Lung (tissue), 12 donors: ENCODE data around the gene GFI1. TPM values are rescaled to one million over a fixed set of nuclear protein-coding genes. Genes with fewer than 3 reads are reported as not detected.

Experiments
- ATAC-seq: fragments of 200-7000 bp; cut with Tn5 transposase; one replicate; pipeline ENCODE4 v1.9.1; 2020; ENCODE audit warnings: moderate number of reproducible peaks; ENCODE audit not compliant: insufficient read depth, low FRiP score
- DNase-seq, 3 donors: peaks; one replicate each; pipeline ENCODE4 v3.0.0-alpha.2; 2013 to 2017
- H3K27ac ChIP-seq, 2 donors: one replicate each; pipeline ENCODE4 v1.5.1; 2013; ENCODE audit warnings: mild to moderate bottlenecking in 2 of 2, moderate library complexity in 2 of 2, control low read depth in 1 of 2, inconsistent platforms in 1 of 2, low read depth in 1 of 2, low read length in 1 of 2
- H3K27me3 ChIP-seq, 3 donors: one replicate each; pipeline ENCODE4 v1.5.1; 2013; ENCODE audit warnings: low read length in 2 of 3; ENCODE audit not compliant: control insufficient read depth in 3 of 3, insufficient read depth in 3 of 3
- H3K36me3 ChIP-seq, 4 donors: one replicate each; pipeline ENCODE4 v1.5.1; 2013; ENCODE audit warnings: low read length in 4 of 4, mild to moderate bottlenecking in 1 of 4, moderate library complexity in 1 of 4; ENCODE audit not compliant: control insufficient read depth in 4 of 4, insufficient read depth in 4 of 4
- H3K4me1 ChIP-seq, 5 donors: one replicate each; pipeline ENCODE4 v1.5.1; 2013; ENCODE audit warnings: low read length in 5 of 5, mild to moderate bottlenecking in 2 of 5, moderate library complexity in 1 of 5; ENCODE audit not compliant: control insufficient read depth in 5 of 5, insufficient read depth in 5 of 5
- H3K4me3 ChIP-seq: one replicate; pipeline ENCODE4 v1.5.1; 2013; ENCODE audit warnings: mild to moderate bottlenecking, control low read depth, moderate library complexity
- H3K9ac ChIP-seq, 2 donors: one replicate each; pipeline ENCODE4 v1.5.1; 2013; ENCODE audit warnings: low read length in 2 of 2, control low read depth in 1 of 2; ENCODE audit not compliant: insufficient read depth in 1 of 2
- H3K9me3 ChIP-seq, 4 donors: one replicate each; pipeline ENCODE4 v1.5.1; 2013; ENCODE audit warnings: low read length in 3 of 4, mild to moderate bottlenecking in 1 of 4, moderate library complexity in 1 of 4; ENCODE audit not compliant: control insufficient read depth in 4 of 4, insufficient read depth in 3 of 4
- WGBS, 2 donors: extraction: QIAGEN DNeasy Blood & Tissue Kit; methylation state at CpG; one replicate each; pipeline ENCODE4 v1.1.7; 2013; 5-methylcytosine and 5-hydroxymethylcytosine counted together
- polyA plus RNA-seq, 2 donors: library from polyadenylated mRNA; stranded (reverse); fragments of 200-250 nt; gene quantifications; one replicate each; pipeline ENCODE4 v1.2.1, GENCODE V29; 2013
- total RNA-seq, 2 donors: library from RNA; depleted of rRNA in 1 of 2; stranded (reverse); fragments of >200 nt in 1 of 2; gene quantifications; one replicate each; pipeline ENCODE4 v1.2.1, GENCODE V29; 2014 to 2021
- TF ChIP-seq, protein P1 (sequence below): IDR thresholded peaks from 2 replicates; pipeline ENCODE4 v1.5.1; 2012; ENCODE audit warnings: mild to moderate bottlenecking; ENCODE audit errors: control extremely low read depth, extremely low read depth
- donor health status: control.
- donor health status: control.
- donor health status: Bipolar disorder and iron deficiency.
- donor health status: healthy.
- donor health status: DM: yes; HTN: yes; CAD: no.

GFI1 gene
- total and polyA plus RNA-seq, 4 donors, result 0.59 to 2.5 (median 1.9) TPM

DNA sequence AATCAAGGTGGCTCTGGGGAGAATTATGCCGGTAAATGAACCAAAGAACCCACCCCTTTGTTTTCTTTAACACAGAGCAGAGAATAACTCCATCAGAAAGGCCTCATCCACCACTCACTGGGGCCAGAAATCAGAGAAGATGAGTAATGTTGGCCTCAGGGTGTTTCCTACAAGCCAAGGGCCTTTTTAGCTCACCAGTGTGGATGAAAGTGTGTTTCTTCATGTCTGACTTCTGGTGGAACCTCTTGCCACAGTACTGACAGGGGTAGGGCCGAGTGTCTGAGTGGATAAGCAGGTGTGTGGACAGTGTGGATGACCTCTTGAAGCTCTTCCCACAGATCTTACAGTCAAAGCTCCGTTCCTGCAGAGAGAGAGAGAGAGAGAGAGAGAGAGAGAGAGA, 8.3 kb downstream of the GFI1 start:
- 74 to 79% methylated on average over 3 of the region's 3 CpGs for WGBS, 2 donors
- TF ChIP-seq, protein P1, sequence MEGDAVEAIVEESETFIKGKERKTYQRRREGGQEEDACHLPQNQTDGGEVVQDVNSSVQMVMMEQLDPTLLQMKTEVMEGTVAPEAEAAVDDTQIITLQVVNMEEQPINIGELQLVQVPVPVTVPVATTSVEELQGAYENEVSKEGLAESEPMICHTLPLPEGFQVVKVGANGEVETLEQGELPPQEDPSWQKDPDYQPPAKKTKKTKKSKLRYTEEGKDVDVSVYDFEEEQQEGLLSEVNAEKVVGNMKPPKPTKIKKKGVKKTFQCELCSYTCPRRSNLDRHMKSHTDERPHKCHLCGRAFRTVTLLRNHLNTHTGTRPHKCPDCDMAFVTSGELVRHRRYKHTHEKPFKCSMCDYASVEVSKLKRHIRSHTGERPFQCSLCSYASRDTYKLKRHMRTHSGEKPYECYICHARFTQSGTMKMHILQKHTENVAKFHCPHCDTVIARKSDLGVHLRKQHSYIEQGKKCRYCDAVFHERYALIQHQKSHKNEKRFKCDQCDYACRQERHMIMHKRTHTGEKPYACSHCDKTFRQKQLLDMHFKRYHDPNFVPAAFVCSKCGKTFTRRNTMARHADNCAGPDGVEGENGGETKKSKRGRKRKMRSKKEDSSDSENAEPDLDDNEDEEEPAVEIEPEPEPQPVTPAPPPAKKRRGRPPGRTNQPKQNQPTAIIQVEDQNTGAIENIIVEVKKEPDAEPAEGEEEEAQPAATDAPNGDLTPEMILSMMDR, result no peak
- Histone ChIP-seq H3K4me1 (peaks cover 0 to 33% (median 15%) of the 10 kb centered on the region in 5 donors), H3K9me3 (peaks cover 0 to 6% (median 0%) of the 10 kb centered on the region in 4 donors), H3K36me3 (no peaks in the 10 kb centered on the region), H3K4me3 (no peak overlapping the region), H3K27ac (no peak overlapping the region), H3K27me3 (peaks cover 2 to 75% (median 62%) of the 10 kb centered on the region in 3 donors), H3K9ac (no peak overlapping the region)
- DNase-seq, result no peak
- ATAC-seq, result no peak

DNA sequence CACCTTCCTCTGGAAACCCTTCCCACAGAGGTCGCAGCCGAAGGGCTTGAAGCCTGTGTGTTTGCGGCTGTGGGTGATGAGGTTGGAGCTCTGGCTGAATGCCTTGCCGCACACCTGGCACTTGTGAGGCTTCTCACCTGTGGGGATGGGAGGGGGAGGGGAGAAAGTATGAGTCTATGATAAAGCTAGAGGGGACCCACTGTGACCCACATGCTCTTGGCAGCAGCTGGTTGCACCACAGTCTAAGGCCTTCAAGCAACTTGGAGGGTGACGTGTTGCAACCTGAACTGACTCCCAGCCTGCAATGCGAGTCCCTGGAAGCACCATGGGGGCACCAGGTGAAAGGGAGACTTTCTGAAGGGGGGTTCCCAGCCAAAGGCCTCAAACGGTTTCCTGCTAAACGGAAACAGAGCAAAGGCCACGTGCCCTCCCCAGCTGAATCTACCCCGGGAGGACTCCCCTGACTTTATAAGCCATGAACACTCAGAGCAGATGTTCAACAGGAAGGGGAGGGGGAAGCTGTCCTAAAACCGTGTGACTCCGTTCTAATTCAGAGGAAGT, 10.6 kb downstream of the GFI1 start:
- TF ChIP-seq, protein P1, result no peak
- Histone ChIP-seq H3K36me3 (no peaks in the 10 kb centered on the region), H3K27me3 (peaks cover under 1 to 56% (median 46%) of the 10 kb centered on the region in 3 donors), H3K4me1 (peaks cover 0 to 11% (median under 1%) of the 10 kb centered on the region in 5 donors), H3K27ac (no peak overlapping the region), H3K9me3 (peaks cover 0 to 5% (median 0%) of the 10 kb centered on the region in 4 donors), H3K4me3 (no peak overlapping the region), H3K9ac (no peak overlapping the region)
- no peak for DNase-seq
- no peak for ATAC-seq
- 38 to 58% methylated on average over 12 of the region's 12 CpGs for WGBS, 2 donors

DNA sequence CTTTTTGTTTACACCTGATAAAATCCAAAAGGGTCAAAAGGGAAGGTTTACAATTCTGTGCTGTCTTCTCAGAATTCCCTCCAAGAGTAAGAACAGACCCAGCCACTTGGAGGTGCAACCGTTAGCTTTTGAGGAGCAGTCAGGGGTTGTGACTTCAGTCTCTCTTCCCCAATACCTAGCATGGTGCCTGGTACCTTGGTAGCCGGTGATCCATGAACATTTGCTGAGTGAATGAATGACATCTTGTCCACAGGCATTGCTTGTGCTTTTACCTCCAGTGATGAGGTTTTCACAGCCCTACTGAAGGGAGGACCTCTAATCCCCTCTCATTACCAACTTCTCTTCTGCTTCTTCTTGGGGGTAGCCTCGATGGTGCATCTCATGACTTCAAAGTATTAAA, 11.7 kb downstream of the GFI1 start:
- WGBS, 2 donors, result 78 to 79% methylated on average over 3 of the region's 3 CpGs
- Histone ChIP-seq H3K36me3 (no peaks in the 10 kb centered on the region), H3K4me3 (no peak overlapping the region), H3K9ac (no peak overlapping the region), H3K27ac (no peak overlapping the region), H3K4me1 (no peaks in the 10 kb centered on the region), H3K9me3 (no peaks in the 10 kb centered on the region), H3K27me3 (peaks cover 0 to 45% (median 39%) of the 10 kb centered on the region in 3 donors)
- DNase-seq, result no peak
- TF ChIP-seq, protein P1, result no peak
- ATAC-seq, result no peak
